Measurements from ENCODE around the gene SEMA3F.

The SEMA3F gene

DNA sequence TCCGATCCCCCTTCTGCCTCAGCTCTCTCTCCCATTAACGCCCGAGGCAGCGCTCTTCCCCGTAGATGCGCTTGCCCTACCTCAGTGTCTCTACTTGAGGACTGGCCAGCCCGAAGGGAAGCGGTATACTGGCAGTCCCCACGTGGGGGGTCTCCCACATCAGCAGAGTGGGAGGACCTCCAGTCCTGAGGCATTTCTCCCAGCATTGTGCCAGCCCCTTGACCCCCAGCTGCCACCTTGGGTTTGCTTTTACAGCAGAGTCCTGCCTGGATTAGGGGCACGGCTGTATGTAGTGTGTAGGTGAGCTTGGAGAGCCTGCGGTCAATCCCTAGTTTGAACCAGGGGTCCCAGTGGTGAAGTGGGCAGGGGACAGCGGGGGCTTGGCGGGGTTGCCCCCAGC is 767 bp downstream of the SEMA3F start:
- DNase-seq (ENCODE audit: low read depth), result no peak

DNA sequence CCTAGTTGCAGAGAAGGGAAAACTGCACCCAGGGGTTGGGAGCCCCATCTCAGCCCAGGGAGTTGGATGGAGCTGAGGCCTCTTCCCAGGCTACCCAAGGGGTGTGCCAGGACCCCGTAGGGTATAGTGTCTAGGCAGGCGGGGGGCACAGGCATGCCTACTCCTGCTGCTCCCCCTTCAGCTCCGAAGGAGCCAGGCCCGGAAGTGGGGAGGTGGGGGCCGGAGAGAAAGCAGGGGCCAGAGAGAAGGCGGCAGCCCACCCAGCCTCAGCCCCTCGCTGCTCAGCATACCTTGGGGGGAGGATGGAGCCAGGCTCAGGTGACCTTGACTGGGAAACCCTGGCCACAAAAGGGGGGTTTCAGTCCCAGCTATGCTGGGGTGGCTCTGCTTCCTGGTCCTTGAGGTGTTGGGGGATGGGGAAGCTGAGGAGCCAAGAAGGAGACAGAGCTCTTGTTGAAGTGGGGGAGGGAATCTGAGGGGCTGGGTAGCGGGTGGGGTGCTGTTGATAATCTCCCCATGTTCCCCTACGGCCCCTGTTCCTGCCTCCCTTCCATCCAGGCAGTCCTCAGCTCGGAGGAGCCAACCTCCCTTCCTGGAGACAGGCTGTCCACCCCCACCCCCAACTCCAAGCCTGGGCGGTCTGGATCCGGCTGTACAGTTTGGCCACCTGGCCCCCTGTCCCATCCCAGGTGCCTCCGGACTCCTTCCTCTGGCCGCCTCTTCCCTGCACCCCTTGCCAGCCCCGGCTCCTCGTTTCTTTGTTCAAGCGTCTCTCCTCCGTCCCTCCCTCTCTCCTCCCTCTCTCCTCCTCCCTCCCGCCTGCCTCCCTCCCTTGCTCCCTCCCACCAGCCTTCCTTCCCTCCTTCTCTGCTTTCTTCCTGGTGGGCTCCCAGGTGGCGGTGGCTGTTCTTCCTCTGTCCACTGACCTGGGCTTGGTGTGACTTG is 1.7 kb downstream of the SEMA3F start:
- DNase-seq (ENCODE audit: low read depth), result no peak

DNA sequence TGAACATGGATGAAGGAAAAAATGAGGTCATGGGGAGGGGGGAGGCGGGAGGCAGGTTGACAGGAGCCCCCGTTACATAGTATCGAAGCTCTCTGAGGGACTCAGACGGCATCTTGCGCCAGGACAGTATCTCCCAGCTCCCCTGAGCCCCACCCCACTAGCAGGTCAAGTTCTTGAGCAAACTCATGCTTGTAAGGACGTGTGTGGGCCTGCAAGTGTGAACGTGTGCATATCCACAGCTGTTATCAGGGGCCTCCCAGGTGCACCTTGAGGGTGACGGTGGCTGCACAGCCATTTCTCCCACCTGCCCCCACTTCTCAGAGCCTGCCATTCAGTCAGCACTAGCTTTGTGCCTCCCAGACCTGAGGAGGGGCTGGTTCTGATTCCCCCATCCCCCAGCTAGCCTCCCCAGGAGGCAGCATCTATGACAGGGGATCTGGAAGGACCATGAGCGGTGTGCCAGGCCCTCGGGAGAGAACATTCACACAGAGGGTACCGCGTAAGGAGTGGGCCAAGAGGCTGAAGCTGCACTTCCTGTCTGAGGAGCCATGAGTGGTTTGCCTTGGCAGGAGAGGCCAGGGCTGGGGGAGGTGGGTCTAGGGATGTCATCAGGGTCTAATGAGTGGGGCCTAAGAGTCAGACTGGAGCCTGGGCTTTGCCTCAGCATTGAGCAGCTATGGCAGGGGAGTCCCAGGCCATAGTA is 2.9 kb downstream of the SEMA3F start:
- DNase-seq (ENCODE audit: low read depth), result no peak

DNA sequence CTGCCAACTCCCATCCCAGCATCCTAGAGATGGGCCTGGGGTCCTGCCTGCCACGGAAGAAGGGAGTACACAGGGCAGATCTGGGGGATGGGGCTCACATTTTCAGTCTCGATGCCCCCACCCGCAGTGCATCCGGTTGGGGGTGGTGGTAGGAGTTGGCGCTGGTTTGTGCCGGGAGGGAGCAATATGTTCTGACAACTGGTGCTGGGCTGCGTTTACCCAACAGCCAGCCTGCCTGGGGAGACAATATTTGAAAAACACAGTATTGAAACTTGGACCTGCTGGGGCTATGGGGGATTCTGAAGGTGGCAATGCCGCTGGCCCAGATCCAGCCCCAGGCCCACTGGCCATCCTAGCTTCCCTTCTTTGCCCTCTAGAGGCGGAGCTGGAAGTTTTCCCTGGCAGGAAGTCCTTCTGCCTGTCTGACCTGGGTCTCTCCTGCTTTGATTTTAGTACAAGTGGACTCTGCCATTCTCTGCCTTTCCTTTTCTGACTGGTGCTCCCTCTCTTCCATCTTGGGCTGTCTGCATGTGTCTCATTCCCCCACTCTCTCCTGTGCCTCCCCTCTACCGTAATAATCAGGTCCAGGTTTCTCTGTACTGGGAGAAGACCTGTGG is 3.5 kb downstream of the SEMA3F start:
- no peak for DNase-seq (ENCODE audit: low read depth)

DNA sequence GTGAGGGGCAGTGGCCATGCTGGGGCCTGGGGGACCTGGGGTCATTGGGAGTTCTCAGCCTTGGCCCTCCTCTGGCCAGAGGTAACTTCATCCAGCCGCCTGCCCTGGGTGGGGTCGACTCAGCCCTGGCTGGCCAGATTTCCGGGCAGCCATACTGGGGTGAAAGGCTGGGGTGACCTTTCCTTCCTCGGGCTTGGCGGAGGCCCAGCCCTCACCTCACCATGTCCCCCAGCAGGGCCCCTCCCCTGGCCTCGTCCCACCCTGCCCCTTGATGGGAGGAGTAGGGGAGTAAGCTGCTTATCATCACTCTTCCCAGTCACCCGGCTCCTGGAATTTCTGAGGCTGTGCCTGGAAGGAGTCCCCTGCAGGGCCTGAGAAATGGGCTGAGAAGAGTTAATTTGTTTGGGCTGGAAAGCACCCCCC is 5.4 kb downstream of the SEMA3F start:
- DNase-seq (ENCODE audit: low read depth), result no peak

DNA sequence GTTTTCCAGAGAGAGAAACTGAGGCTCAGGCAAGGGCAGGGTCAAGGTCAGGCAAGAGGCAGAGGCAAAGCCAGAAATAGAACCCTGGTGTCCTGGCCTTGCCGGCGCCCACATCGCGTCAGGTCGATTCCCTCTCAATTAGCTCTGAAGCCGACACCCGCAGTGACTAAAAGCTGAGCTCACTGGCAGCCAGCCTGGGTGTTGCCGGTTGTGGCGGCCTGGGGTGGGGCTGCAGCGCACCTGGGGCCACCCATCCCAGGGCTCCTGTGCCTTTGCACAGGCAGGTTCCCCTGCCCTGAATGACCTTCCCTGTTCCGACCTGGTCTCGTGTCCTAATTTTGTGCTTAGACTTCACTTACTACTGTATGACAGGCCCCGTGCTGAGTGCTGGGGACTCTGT is 6.2 kb downstream of the SEMA3F start:
- DNase-seq (ENCODE audit: low read depth), result no peak

DNA sequence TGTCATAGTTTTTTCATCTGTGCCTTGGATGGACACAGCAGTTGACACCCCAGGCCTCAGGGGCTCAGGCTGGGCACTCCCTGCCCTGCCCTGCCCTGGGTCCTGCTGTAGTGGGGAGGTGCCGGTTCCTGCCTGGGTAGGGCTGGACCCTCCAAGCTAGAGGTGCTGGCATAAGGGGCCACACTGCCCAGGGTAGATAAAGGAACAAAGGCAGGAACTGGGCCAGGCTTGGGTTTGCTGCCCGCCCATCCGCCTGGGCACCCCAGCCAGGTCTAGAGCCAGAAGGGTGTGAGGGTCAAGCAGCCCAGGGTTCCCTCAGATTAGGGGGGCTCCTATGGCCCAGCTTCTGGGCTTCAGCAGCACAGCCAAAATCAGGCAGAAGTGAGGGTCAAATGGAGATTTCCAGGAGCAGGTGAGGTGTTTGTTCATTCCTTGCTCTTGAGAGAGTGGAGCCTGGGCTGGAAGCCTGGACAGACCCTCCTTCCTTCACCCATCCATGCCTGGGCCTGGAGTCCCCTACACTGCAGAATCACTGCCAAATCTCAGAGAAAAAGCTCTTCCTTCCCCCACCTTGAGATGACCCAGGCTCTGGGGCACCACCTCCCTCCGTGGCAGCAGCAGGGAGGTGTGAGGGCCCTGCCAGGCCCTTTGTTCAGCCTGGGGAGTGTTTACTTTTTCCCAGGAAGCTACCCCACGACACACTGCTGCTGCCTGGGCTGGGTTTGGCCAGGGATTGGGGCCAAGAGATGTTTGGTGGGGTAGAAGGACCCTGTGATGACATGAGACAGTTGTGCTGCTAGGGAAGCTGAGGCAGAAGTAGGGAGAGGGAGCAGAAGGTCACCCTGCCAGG is 7.1 kb downstream of the SEMA3F start:
- no peak for DNase-seq (ENCODE audit: low read depth)

DNA sequence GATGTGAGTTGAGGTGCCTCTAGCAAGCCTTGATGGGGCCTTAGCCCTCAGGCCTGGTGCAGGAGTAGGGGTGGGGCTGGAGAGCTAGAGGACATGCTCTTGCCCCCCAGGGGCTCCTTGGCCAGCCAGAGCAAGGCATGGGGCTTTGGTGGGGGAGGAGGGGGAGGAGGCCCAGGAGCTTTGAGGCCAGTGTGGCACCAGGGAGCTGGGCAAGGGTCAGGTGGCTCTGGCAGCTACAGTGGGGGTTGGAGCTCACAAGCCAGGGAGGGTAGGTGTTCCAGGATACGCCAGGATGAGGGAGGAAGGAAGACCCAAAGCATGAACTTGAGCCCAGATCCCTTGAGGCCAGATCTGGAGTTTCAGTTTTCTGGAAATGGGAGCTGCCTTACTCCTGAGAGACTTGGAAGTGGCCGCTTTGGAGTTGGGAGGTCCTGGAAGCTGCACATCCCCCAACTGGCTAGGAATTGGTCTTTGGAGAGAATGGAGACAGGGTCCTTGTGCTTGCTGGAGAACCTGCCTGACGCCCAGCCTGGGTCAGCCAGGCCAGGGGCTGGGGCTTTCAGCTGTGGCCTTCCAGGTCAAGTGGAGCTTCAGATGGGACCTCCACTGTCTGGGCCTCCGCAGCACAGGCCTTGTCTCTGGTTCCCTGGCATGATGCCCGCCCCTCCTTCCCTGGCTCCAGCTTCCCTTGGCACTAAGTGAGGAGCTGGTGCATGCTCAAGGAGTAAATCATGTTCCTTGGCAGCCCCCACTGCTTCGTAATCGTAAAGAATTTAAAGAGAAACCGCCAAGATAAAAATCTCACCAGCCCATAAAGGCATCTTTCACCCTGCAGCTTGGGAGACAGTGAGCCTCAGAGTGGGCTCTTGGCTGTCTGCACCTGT is 8.7 kb downstream of the SEMA3F start:
- no peak for DNase-seq (ENCODE audit: low read depth)

DNA sequence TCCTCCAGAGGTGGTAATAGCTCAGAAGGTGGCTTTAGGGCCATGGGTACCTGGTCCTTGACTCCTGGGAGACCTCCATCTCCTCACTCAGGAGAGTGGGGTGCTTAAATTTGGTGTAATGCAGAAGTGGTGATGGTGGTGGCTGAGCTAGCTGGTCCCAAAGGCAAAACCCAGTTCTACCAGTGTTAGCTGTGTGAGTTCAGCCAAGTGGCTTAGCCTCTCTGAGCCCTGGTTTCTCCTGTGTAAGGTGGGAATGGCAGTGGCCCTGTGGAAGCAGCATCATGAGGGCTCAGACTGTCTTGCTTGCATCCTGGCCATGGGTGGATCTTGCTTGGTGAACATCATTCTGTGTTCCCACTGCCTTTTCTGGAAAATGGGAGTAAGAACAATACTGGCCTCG is 9.4 kb downstream of the SEMA3F start:
- no peak for DNase-seq (ENCODE audit: low read depth)

DNA sequence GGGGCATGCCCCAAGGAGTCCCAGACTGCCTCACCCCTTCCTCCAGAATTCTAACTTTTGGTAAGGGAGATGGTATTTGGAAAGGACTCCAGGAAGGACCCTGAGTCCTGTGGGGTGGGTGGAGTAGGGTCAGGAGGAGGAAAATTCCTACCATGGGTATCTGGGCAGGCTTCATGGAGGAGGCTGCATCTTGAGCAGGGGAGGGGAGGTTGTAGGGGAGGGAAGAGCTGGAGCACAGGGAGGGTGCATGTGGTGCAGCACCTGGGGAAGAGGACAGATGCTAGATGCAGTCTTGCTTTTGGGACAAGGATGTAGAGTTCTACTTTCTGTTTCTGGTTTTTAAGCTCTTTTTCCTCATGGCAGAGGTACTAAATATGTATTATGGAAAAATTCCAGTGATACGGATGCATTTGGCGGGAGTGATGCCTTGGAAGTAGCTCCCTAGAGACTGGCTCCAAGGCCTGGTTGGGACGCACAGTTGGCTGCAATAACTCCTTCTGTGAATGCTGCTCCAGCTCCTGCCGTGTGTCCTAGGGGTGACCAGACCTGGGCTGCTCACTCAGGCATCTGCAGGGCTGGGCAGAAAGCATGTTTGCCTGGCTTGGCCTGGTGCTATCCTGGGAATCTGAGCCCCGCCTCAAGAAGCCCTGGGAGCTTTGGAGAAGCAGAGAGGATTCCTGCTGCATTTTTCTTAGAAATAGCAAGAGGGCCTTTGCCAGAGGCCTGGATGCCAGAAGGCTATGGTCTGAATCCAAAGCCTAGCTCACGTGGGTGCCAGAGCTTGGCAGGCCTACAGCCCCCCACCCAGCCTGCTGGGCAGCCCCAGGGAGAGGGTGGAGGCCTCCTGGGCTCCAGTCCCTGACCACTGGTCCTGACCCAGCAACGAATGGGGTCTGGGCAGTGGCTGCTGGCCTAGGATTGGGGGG is 10.1 kb downstream of the SEMA3F start:
- DNase-seq (ENCODE audit: low read depth), result no peak

DNA sequence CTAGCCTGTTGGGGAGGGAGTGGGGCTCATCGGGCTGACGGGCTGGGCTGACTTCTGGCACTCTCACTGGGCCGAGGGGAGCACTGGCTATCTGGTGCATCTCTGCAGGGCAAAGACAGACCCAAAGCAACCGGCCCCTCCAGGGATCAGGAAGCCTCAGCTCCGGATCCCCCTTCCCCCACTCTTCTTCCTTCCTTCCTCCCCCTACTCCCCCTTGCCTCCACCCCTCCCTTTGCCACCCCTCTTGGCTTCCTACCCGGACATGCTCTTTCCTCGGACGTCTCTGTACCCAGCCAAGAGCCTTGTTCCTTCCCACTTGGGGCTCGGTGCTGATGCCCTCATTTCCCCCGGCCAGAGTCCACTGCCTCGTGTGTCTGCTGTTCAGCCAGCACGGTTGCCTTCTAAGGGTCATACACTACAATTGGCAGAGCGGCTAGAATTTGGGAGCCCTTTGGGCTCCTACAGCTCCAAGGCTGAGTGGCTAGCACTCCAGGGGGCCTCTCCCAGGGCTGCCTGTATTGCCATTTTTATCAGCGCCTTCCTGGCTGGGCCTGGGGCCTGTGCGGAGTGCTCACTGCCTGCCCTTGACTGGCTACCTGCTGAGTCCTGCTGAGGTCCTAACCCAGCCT is 10.9 kb downstream of the SEMA3F start:
- no peak for DNase-seq (ENCODE audit: low read depth)

DNA sequence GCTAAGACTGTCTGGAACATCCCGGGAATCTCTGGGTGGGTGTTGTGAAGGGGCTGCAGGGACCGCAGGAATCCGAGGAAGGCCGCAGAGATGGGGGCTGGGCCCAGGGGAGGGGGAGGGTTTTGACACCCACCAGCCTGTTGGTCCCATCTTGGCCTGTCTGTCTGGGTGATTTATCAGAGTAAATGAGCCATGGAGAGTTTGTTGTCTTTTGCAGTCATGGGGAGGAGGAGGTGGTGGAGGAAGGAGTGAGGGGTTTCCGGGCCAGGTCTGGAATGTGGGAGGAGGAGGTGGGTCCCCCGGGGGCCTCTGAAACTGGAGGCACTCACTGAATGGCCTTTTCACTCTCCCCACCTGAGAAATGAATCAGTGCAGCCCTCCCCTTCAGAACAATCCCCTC is 11.5 kb downstream of the SEMA3F start:
- DNase-seq (ENCODE audit: low read depth), result no peak

DNA sequence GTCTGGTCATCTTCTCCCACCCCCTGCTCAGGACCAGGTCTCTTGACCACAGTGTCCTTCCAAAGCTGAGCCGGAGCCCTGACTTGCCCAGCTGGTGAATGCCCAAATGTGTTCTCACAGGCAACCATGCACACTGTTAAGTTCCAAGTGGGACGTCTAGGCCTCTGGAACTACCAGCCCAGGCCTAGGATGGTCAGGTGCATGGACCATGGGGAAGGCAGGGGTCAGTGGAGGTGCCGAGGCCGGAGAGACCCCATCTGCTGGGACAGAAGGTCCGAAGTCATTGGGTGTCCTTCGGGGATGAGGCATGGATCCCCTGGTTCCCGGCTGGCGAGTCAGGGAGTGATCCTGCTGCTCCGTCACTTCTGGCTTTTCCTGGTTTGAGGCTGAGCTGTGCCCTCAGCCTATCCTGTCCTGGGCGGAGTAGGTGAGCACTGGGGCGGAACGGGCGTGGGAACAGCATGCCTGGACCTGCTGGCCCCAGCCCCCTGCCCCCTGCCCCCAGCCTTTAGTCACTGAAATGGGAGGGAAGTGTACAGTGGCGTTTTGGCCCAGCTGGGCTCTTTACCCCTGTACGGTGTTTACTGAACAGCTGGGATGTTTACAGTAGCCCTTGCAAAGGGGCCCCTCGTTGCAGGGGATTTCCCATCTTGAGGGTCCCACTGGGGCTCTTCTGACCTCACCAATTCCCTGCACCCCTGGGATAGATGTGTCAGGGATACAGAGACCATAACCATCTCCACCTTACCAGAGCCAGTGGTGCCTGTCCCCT is 12.1 kb downstream of the SEMA3F start:
- no peak for DNase-seq (ENCODE audit: low read depth)

DNA sequence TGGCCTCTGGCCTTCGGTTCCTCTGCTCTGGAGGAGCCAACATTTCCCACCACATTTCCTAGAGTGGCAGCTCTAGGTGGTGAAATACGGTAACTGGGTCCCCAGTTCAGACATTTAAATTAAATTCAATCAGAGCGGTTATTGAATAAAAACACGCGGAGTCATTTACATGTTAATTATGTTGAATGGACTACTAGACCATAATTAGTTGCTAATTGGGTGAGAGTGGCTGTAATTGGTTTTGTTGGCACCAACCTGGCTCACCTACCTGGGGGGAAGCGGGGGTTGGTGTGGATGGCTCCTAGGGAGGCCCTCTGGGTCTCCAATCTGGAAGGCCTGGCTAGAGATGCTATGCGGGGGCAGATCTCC is 12.7 kb downstream of the SEMA3F start:
- no peak for DNase-seq (ENCODE audit: low read depth)

DNA sequence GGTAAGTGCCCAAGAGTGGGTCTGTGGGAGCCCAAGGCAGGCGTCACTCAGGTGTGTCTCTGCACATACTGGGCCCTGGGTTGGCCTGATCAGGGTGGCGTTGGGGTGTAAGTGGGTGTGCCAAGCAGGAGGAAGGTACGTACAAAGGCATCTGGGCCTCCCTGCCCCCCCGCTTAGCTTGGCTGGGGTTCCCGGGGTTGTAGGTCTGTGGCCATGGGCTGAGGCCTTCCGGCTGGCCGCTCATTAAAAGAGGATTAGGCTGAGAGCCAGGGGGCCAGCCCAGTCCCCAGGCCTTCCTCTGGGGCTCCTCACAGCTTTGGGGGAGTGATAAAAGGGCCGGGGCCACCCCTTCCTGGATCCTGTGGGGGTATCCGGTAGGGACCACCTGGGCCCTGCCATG is 13.3 kb downstream of the SEMA3F start:
- no peak for DNase-seq (ENCODE audit: low read depth)

DNA sequence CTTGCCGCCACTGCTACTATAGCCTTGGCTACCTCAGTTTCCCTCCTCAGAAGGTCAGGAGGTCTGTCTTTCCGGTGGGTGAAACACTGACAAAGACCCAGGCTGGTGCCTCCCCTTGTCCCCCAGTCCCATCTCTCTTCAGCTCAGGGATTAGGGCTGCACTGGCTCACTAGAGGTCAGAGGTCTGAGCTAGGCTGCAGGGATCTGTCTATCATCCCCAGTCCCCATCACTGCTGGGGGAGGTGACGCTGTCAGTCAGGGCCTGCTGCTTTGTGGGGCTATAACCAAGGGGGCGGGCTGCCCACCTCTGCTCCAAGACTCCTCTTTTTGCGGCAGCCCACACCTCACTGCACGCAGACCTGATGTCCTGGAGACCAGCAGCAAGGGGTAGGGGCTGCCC is 13.7 kb downstream of the SEMA3F start:
- DNase-seq (ENCODE audit: low read depth), result no peak

DNA sequence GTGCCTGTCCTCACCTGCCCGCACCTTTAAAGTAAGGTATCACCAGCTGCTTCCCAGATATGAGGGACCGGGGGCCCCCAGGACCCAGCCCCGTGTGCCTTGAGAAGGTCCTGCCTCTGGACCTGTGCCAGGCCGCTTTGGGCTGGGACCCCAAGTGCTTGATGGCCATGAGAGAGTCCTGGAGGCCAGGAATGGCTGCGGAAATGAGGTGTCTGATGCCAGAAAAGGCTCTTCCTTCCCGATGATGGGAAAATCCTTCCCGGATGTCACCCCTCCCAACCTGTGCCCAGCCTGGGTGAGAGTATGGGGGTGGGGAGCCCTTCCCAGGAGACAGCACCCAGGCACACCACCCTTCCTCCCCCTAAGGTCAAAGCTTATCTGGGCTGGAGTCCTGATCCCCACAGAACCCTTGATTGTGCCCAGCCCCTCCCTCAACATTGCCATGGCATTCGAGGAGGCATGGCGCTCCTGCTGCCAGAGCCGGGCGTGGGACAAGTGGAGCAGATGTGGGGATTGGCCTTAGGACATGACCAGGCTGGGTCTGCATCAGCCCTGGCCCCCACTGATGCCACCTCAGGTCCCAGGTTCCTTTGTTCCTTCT is 14.2 kb downstream of the SEMA3F start:
- DNase-seq (ENCODE audit: low read depth), result no peak

DNA sequence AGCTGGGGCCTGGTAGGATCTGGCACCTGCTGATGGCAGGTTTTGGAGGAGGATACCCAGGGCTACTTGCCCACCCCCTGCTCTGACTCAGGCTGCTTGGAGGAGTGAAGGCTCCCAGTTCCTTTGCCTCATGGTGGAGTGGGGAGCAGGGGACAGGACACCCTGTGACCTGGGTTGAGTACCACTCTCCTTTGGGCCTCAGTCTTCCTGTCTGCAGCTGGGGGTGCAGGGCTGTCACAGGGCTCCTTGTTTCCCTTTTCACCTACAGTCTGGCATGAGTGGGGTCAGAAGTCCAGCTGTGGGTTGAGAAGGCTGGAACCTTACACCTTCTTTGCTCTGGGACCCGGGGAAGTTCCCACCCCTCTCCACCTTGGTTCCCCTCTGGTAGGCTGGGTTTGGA is 14.7 kb downstream of the SEMA3F start:
- no peak for DNase-seq (ENCODE audit: low read depth)

Measured in activated T-cell treated with anti-CD3 and anti-CD28 coated beads for 48 hours (primary cell).